ENCODE results near the gene MCMBP. TPM values are rescaled to one million over a fixed set of nuclear protein-coding genes. Genes with fewer than 3 reads are reported as not detected.
"Not testable (repeated sequence)": the region's sequence is repeated elsewhere in the genome, so short reads cannot be mapped to it uniquely, and the experiment has no call there.

The MCMBP gene, protein sequence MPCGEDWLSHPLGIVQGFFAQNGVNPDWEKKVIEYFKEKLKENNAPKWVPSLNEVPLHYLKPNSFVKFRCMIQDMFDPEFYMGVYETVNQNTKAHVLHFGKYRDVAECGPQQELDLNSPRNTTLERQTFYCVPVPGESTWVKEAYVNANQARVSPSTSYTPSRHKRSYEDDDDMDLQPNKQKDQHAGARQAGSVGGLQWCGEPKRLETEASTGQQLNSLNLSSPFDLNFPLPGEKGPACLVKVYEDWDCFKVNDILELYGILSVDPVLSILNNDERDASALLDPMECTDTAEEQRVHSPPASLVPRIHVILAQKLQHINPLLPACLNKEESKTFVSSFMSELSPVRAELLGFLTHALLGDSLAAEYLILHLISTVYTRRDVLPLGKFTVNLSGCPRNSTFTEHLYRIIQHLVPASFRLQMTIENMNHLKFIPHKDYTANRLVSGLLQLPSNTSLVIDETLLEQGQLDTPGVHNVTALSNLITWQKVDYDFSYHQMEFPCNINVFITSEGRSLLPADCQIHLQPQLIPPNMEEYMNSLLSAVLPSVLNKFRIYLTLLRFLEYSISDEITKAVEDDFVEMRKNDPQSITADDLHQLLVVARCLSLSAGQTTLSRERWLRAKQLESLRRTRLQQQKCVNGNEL
- total RNA-seq (10 to 100 TPM; 45.0 to 46.5 TPM), polyA plus RNA-seq (ENCODE audit: insufficient read length in 2 of 2) (10 to 100 TPM; 31.1 to 39.9 TPM)
- long read RNA-seq, donor 1, full-length matches to known transcripts, result 10 of 10 reads
- long read RNA-seq, donor 1, partial matches to known transcripts, result 0 of 10 reads
- long read RNA-seq, donor 1, other reads (novel, unspliced or antisense), result 0 of 10 reads
- long read RNA-seq, donor 2, full-length matches to known transcripts, result 3 of 3 reads
- long read RNA-seq, donor 2, partial matches to known transcripts, result 0 of 3 reads
- long read RNA-seq, donor 2, other reads (novel, unspliced or antisense), result 0 of 3 reads
- long read RNA-seq, donor 3, partial matches to known transcripts, result 0 of 2 reads
- long read RNA-seq, donor 3, other reads (novel, unspliced or antisense), result 0 of 2 reads
- long read RNA-seq, donor 4, full-length matches to known transcripts, result 7 of 90 reads
- long read RNA-seq, donor 4, partial matches to known transcripts, result 83 of 90 reads
- long read RNA-seq, donor 4, other reads (novel, unspliced or antisense), result 0 of 90 reads

DNA sequence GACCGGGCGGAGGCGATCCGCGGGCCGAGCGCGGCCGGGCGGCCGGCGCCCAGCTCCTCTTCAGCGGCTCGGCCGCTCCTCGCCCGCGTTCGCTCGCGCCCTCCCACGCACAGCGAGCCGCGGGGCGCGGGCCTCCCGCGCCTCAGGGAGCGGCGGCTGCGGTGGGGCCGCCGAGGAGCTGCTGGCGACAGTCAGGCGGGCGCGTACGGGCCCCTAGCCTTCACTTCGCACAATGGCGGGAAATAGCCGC is at the start of gene MCMBP:
Gene MCMBP, minus strand, starts transcription at position 234 of the 250 bp plus-strand sequence. CDS start 259 bp downstream, outside the sequence.
- Histone ChIP-seq H3K9me3 (ENCODE audit: control insufficient read depth, insufficient read depth, low read length) (no peaks in the 10 kb centered on the region), H3K36me3 (ENCODE audit: control insufficient read depth, insufficient read depth, low read length) (no peaks in the 10 kb centered on the region), H3K27me3 (ENCODE audit: control insufficient read depth, insufficient read depth, low read length) (no peaks in the 10 kb centered on the region), H3K27ac (ENCODE audit: low read depth, low read length) (peak within 1 kb of the TSS; percentile 96), H3K4me3 (ENCODE audit: low read depth, low read length) (peak within 1 kb of the TSS; percentile 86), H3K4me1 (ENCODE audit: control insufficient read depth, insufficient read depth, low read length) (peaks cover 6% of the 10 kb centered on the region)
- DNase-seq (ENCODE audit: low read depth in 4 of 6, low spot score in 6 of 6), result peak in 1 of 6 donors; percentile 20
- WGBS (ENCODE audit: insufficient coverage), result 0% methylated on average over 42 of the region's 42 CpGs

DNA sequence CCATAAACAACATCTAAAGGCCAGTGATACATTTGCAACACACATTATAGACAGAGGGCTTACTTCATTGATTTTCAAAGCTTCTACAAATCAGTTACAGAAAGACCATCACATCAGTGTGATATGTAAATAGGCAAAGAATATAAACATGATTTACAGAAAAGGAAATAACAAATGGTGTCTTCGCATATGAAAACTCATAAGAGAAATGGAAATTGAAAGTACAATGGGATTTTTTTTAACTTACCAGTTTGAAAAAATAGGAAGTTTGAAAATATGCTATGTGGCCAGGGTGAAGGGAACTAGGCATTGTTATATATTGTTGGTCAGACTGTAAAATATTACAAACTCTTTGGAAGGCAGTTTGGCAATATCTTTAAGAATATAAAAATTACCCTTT is 47.2 kb upstream of the MCMBP start:
- Histone ChIP-seq H3K9me3 (ENCODE audit: control insufficient read depth, insufficient read depth, low read length) (no peaks in the 10 kb centered on the region), H3K36me3 (ENCODE audit: control insufficient read depth, insufficient read depth, low read length) (peaks cover 21% of the 10 kb centered on the region), H3K4me3 (ENCODE audit: low read depth, low read length) (no peak overlapping the region), H3K4me1 (ENCODE audit: control insufficient read depth, insufficient read depth, low read length) (no peaks in the 10 kb centered on the region), H3K27me3 (ENCODE audit: control insufficient read depth, insufficient read depth, low read length) (no peaks in the 10 kb centered on the region), H3K27ac (ENCODE audit: low read depth, low read length) (no peak overlapping the region)
- no peak for DNase-seq (ENCODE audit: low read depth in 4 of 6, low spot score in 6 of 6)
- WGBS (ENCODE audit: insufficient coverage), result no CpG with 5 or more reads among the region's 1 CpG

DNA sequence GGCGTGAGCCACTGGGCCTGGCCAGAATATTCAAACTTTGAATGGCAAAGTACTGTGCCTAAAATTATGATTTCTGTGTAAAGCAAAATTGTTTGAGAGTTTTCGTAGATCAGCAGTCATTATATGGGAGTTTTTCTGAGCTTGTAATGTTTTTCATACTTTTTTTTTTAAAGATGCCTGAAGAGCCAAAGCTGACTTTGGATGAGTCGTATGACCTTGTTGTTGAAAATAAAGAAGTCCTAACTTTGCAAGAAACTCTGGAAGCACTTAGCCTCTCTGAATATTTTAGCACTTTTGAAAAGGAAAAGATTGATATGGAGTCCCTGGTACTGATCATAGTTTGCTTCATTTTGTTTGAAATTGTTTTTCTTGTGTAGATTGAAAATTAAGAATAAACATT is 46.6 kb upstream of the MCMBP start:
- Histone ChIP-seq H3K4me1 (ENCODE audit: control insufficient read depth, insufficient read depth, low read length) (no peaks in the 10 kb centered on the region), H3K27ac (ENCODE audit: low read depth, low read length) (no peak overlapping the region), H3K9me3 (ENCODE audit: control insufficient read depth, insufficient read depth, low read length) (no peaks in the 10 kb centered on the region), H3K4me3 (ENCODE audit: low read depth, low read length) (no peak overlapping the region), H3K27me3 (ENCODE audit: control insufficient read depth, insufficient read depth, low read length) (no peaks in the 10 kb centered on the region), H3K36me3 (ENCODE audit: control insufficient read depth, insufficient read depth, low read length) (peaks cover 16% of the 10 kb centered on the region)
- 100% methylated on average over 3 of the region's 3 CpGs for WGBS (ENCODE audit: insufficient coverage)
- DNase-seq (ENCODE audit: low read depth in 4 of 6, low spot score in 6 of 6), result no peak

DNA sequence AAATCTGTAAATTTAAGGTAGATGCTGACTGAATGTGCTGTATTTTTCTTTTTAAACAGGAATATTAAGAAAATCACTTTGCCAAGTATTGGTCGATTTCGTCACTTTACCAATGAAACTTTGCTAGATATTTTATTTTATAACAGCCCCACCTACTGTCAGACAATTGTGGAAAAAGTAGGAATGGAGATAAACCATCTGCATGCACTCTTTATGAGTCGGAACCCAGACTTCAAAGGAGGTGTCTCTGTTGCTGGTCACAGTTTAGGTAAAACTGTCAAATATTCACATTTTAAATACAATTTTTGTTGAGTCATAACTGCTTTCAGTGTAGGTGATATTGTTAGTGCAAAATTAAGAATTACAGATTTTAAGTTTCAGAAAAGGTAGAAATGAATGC is 45.1 kb upstream of the MCMBP start:
- no peaks in the 10 kb centered on the region for H3K27me3 ChIP-seq (ENCODE audit: control insufficient read depth, insufficient read depth, low read length)
- H3K27ac ChIP-seq (ENCODE audit: low read depth, low read length), result no peak overlapping the region
- no peaks in the 10 kb centered on the region for H3K9me3 ChIP-seq (ENCODE audit: control insufficient read depth, insufficient read depth, low read length)
- peaks cover 19% of the 10 kb centered on the region for H3K36me3 ChIP-seq (ENCODE audit: control insufficient read depth, insufficient read depth, low read length)
- no CpG with 5 or more reads among the region's 3 CpGs for WGBS (ENCODE audit: insufficient coverage)
- peak in 2 of 6 donors; percentile 10 to 25 for DNase-seq (ENCODE audit: low read depth in 4 of 6, low spot score in 6 of 6)
- H3K4me1 ChIP-seq (ENCODE audit: control insufficient read depth, insufficient read depth, low read length), result no peaks in the 10 kb centered on the region
- H3K4me3 ChIP-seq (ENCODE audit: low read depth, low read length), result no peak overlapping the region

DNA sequence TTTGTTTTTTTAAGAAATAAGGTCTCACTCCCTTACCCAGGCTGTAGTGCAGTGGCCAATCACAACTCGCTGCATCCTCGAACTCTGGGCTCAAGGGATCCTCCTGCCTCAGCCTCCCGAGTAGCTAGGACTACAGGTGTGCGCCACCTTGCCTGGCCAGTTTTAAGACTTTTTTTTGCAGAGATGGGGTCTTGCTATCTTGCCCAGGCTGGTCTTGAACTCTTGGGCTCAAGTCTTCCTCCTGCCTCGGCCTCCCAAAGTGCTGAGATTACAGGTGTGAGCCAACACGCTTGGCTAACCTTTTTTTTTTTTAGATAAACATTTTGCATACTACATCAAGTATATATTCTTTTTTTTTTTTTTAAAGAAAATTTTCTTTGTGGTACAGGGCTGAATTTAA is 38.0 kb upstream of the MCMBP start:
- DNase-seq (ENCODE audit: low read depth in 4 of 6, low spot score in 6 of 6), result no peak
- Histone ChIP-seq H3K36me3 (ENCODE audit: control insufficient read depth, insufficient read depth, low read length) (peaks cover 42% of the 10 kb centered on the region), H3K27me3 (ENCODE audit: control insufficient read depth, insufficient read depth, low read length) (no peaks in the 10 kb centered on the region), H3K4me1 (ENCODE audit: control insufficient read depth, insufficient read depth, low read length) (no peaks in the 10 kb centered on the region), H3K9me3 (ENCODE audit: control insufficient read depth, insufficient read depth, low read length) (no peaks in the 10 kb centered on the region), H3K4me3 (ENCODE audit: low read depth, low read length) (no peak overlapping the region), H3K27ac (ENCODE audit: low read depth, low read length) (no peak overlapping the region)
- WGBS (ENCODE audit: insufficient coverage), result 100% methylated on average over 4 of the region's 6 CpGs

DNA sequence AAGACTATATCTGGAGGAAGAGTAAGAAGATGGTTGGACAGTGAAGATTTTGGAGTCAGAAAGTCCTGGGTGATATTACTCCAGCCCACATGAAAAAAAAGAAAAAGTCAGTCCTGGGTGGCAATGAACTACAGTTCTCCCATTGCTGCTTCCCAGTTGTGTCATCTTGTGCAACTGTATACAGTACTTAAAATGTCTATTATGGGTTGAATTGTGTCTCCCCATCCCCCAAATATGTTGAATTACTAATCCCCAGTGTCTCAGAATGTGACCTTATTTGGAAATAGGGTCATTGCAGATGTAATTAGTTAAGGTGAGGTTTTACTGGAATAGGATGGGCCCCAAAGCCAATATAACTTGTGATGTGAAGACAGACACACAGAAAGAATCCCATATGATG is 35.5 kb upstream of the MCMBP start:
- Histone ChIP-seq H3K27ac (ENCODE audit: low read depth, low read length) (no peak overlapping the region), H3K4me1 (ENCODE audit: control insufficient read depth, insufficient read depth, low read length) (no peaks in the 10 kb centered on the region), H3K9me3 (ENCODE audit: control insufficient read depth, insufficient read depth, low read length) (no peaks in the 10 kb centered on the region), H3K4me3 (ENCODE audit: low read depth, low read length) (no peak overlapping the region), H3K36me3 (ENCODE audit: control insufficient read depth, insufficient read depth, low read length) (peaks cover 51% of the 10 kb centered on the region), H3K27me3 (ENCODE audit: control insufficient read depth, insufficient read depth, low read length) (no peaks in the 10 kb centered on the region)
- DNase-seq (ENCODE audit: low read depth in 4 of 6, low spot score in 6 of 6), result no peak

DNA sequence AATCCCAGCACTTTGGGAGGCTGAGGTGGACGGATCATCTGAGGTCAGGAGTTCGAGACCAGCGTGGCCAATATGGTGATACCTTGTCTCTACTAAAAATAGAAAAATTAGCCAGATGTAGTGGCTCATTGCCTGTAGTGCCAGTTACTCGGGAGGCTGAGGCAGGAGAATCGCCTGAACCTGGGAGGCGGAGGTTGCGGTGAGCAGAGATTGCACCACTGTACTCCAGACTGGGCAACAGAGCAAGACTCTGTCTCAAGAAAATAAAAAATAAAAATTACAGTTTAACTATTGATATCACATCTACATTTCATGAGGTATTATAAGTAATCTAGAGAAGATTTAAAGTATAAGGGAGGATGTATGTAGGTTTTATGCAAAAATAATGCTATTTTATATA is 35.1 kb upstream of the MCMBP start:
- not testable (repeated sequence) for H3K4me1 ChIP-seq (ENCODE audit: control insufficient read depth, insufficient read depth, low read length); H3K4me3 ChIP-seq (ENCODE audit: low read depth, low read length); DNase-seq (ENCODE audit: low read depth in 4 of 6, low spot score in 6 of 6); H3K27ac ChIP-seq (ENCODE audit: low read depth, low read length); H3K27me3 ChIP-seq (ENCODE audit: control insufficient read depth, insufficient read depth, low read length); H3K9me3 ChIP-seq (ENCODE audit: control insufficient read depth, insufficient read depth, low read length)
- WGBS (ENCODE audit: insufficient coverage), result no CpG with 5 or more reads among the region's 7 CpGs
- H3K36me3 ChIP-seq (ENCODE audit: control insufficient read depth, insufficient read depth, low read length), result peaks cover 47% of the 10 kb centered on the region

DNA sequence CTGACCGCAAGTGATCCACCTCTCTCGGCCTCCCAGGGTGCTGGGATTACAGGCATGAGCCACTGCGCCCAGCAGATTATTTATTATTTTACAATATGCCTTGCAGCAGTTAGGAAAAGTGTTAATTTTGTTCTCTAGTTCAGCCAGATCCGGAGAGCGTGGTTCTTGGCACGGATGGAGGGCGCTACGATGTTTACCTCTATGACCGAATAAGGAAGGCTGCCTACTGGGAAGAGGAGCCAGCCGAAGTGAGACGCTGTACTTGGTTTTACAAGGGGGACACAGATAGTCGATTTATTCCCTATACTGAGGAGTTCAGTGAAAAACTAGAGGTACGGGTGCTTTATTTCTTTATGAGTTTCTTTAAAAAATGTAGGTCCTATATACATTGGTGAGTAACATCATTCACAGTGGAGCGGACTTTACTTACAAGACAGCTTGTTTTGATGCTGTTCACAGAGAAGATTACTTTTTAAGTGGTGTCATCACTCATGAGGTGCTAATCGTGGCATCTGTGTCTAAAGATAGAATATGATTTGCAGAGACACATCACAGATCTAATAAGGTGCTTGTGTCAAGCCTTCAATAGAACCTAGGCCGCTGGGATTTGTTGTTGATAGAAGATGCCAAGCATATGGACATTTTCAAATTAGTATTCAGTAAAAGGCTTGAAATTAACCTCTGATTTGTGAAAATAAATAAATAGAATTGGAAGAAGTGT is 31.5 kb upstream of the MCMBP start:
- no peaks in the 10 kb centered on the region for H3K4me1 ChIP-seq (ENCODE audit: control insufficient read depth, insufficient read depth, low read length)
- H3K4me3 ChIP-seq (ENCODE audit: low read depth, low read length), result no peak overlapping the region
- H3K27me3 ChIP-seq (ENCODE audit: control insufficient read depth, insufficient read depth, low read length), result no peaks in the 10 kb centered on the region
- DNase-seq (ENCODE audit: low read depth in 4 of 6, low spot score in 6 of 6), result no peak
- 97% methylated on average over 9 of the region's 16 CpGs for WGBS (ENCODE audit: insufficient coverage)
- H3K36me3 ChIP-seq (ENCODE audit: control insufficient read depth, insufficient read depth, low read length), result peaks cover 33% of the 10 kb centered on the region
- H3K27ac ChIP-seq (ENCODE audit: low read depth, low read length), result no peak overlapping the region
- H3K9me3 ChIP-seq (ENCODE audit: control insufficient read depth, insufficient read depth, low read length), result no peaks in the 10 kb centered on the region

DNA sequence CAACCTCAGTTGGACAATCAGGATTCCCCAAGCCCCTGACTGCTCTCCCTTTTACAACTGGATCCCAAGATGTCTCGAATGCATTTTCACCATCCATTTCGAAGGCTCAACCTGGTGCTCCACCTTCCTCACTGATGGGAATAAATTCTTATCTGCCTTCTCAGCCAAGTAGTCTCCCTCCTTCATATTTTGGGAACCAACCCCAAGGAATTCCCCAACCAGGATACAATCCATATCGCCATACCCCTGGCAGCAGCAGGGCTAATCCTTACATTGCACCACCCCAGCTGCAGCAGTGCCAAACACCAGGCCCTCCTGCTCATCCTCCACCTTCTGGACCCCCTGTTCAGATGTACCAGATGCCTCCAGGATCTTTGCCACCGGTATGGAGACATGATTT is 25.9 kb upstream of the MCMBP start:
- Histone ChIP-seq H3K27me3 (ENCODE audit: control insufficient read depth, insufficient read depth, low read length) (no peaks in the 10 kb centered on the region), H3K4me1 (ENCODE audit: control insufficient read depth, insufficient read depth, low read length) (peaks cover 7% of the 10 kb centered on the region), H3K27ac (ENCODE audit: low read depth, low read length) (no peak overlapping the region), H3K4me3 (ENCODE audit: low read depth, low read length) (no peak overlapping the region), H3K36me3 (ENCODE audit: control insufficient read depth, insufficient read depth, low read length) (peaks cover 10% of the 10 kb centered on the region), H3K9me3 (ENCODE audit: control insufficient read depth, insufficient read depth, low read length) (no peaks in the 10 kb centered on the region)
- 90% methylated on average over 3 of the region's 4 CpGs for WGBS (ENCODE audit: insufficient coverage)
- no peak for DNase-seq (ENCODE audit: low read depth in 4 of 6, low spot score in 6 of 6)

Data from spinal cord (tissue), 10 donors.